Naive thymus-derived CD4-positive, alpha-beta T cell (primary cell): Measurements from ENCODE around the gene CDX2. TPM values are rescaled to one million over a fixed set of nuclear protein-coding genes. Genes with fewer than 3 reads are reported as not detected.

Experiments used
- ATAC-seq: fragments of 150-1000 bp; cut with Tn5 transposase; 2 replicates; pipeline ENCODE4 v1.10.0; 2021; ENCODE audit warnings: mild to moderate bottlenecking, moderate library complexity
- CTCF ChIA-PET: fragments of 350-600 bp; sonication (Branson Sonifier 250); formaldehyde crosslinking; loops from one replicate; lab custom pipeline; 2021; ENCODE audit warnings: antibody characterized with exemption; lab: Charles Lee
- POLR2A ChIA-PET: fragments of 350-600 bp; sonication (Branson Sonifier 250); formaldehyde crosslinking; loops from one replicate; lab custom pipeline; 2021; ENCODE audit warnings: antibody characterized with exemption, inconsistent platforms; lab: Charles Lee
- DNase-seq, 9 donors: peaks; one replicate each; pipeline versions ENCODE4 v3.0.0 to v3.0.0-alpha.2; 2020 to 2022; ENCODE audit warnings: mixed read lengths in 1 of 9
- H3K27ac ChIP-seq: one replicate; pipeline ENCODE4 v1.7.0; 2013; ENCODE audit warnings: mild to moderate bottlenecking, low read depth, low read length, moderate library complexity
- H3K27me3 ChIP-seq, 2 donors: one replicate each; pipeline ENCODE4 v1.7.0; 2013; ENCODE audit warnings: low read length in 2 of 2, mild to moderate bottlenecking in 2 of 2, moderate library complexity in 2 of 2; ENCODE audit not compliant: control insufficient read depth in 2 of 2, insufficient read depth in 2 of 2
- H3K36me3 ChIP-seq, 3 experiments: 1 replicate in 2 of 3; 2 replicates in 1 of 3; pipeline ENCODE4 v1.7.0; 2013; ENCODE audit warnings: low read length in 3 of 3, mild to moderate bottlenecking in 3 of 3, moderate library complexity in 1 of 3; ENCODE audit not compliant: insufficient read depth in 3 of 3, control insufficient read depth in 2 of 3
- H3K4me1 ChIP-seq, 2 donors: one replicate each; pipeline ENCODE4 v1.7.0; 2013; ENCODE audit warnings: low read length in 2 of 2, mild to moderate bottlenecking in 2 of 2, moderate library complexity in 1 of 2; ENCODE audit not compliant: control insufficient read depth in 2 of 2, insufficient read depth in 2 of 2
- H3K4me3 ChIP-seq: 2 replicates; pipeline ENCODE4 v1.7.0; 2013; ENCODE audit warnings: mild to moderate bottlenecking, low read length
- H3K9me3 ChIP-seq, 3 experiments: 1 replicate in 2 of 3; 2 replicates in 1 of 3; pipeline ENCODE4 v1.7.0; 2013; ENCODE audit warnings: low read length in 3 of 3; ENCODE audit not compliant: control insufficient read depth in 2 of 3
- H3K27ac Mint-ChIP-seq, 9 donors: one replicate each; pipeline ENCODE4 v1.8.0; 2020 to 2022; ENCODE audit warnings: mixed read lengths in 9 of 9, mild to moderate bottlenecking in 8 of 9, moderate library complexity in 5 of 9, inconsistent platforms in 2 of 9
- H3K27me3 Mint-ChIP-seq, 5 donors: one replicate each; pipeline ENCODE4 v1.8.0; 2021 to 2022; ENCODE audit warnings: mixed read lengths in 5 of 5, mild to moderate bottlenecking in 1 of 5
- H3K36me3 Mint-ChIP-seq, 5 donors: one replicate each; pipeline ENCODE4 v1.8.0; 2020 to 2022; ENCODE audit warnings: mixed read lengths in 5 of 5, mild to moderate bottlenecking in 3 of 5, inconsistent platforms in 1 of 5
- H3K4me1 Mint-ChIP-seq, 7 donors: one replicate each; pipeline ENCODE4 v1.8.0; 2020 to 2022; ENCODE audit warnings: mixed read lengths in 7 of 7, mild to moderate bottlenecking in 3 of 7, inconsistent platforms in 1 of 7
- H3K4me3 Mint-ChIP-seq, 10 donors: one replicate each; pipeline ENCODE4 v1.8.0; 2020 to 2022; ENCODE audit warnings: mild to moderate bottlenecking in 10 of 10, mixed read lengths in 10 of 10, moderate library complexity in 6 of 10, inconsistent platforms in 2 of 10
- H3K9me3 Mint-ChIP-seq, 11 donors: one replicate each; pipeline ENCODE4 v1.8.0; 2020 to 2022; ENCODE audit warnings: mixed read lengths in 11 of 11, mild to moderate bottlenecking in 4 of 11, inconsistent platforms in 1 of 11, moderate library complexity in 1 of 11
- intact Hi-C, 2 donors: fragments of 100-400 bp; cut with micrococcal nuclease; formaldehyde crosslinking; loops; one replicate each; pipeline ENCODE4 v1.15.1; 2023
- polyA plus RNA-seq, 2 donors: library from polyadenylated mRNA; unstranded; fragments of 300-500 nt; fragmentation: Illumina TruSeq; gene quantifications; one replicate each; pipeline ENCODE4 v1.2.3, GENCODE V29; 2021
- total RNA-seq, 6 experiments: library from RNA in 5 of 6; stranded (reverse) in 5 of 6; gene quantifications; 1 replicate in 5 of 6; 2 replicates in 1 of 6; pipeline ENCODE4 v1.2.3 and lab custom pipeline; 2021 to 2026

The CDX2 gene
- not detected for total RNA-seq
- polyA plus RNA-seq, result not detected
- total RNA-seq (lab: John Stamatoyannopoulos, UW), result not detected

GRCh38 chr13:27969082-27969865, at the start of gene CDX2:
Gene CDX2, minus strand, starts transcription at chr13:27969315. Its CDS starts 309 bp downstream, at chr13:27969006.
- Mint-ChIP-seq H3K9me3 (peaks cover 0 to 1% (median 0%) of the 10 kb centered on the region in 11 donors), H3K27ac (peak within 1 kb of the TSS in 1 of 9 donors; percentile 78), H3K36me3 (no peaks in the 10 kb centered on the region), H3K4me3 (peak within 1 kb of the TSS; percentile 8 to 73 (median 30)), H3K27me3 (peaks cover 69 to 87% (median 80%) of the 10 kb centered on the region in 5 donors), H3K4me1 (peaks cover 6 to 30% (median 21%) of the 10 kb centered on the region in 7 donors)
- ATAC-seq (no peak), DNase-seq (no peak)
- Histone ChIP-seq H3K36me3 (no peaks in the 10 kb centered on the region), H3K27ac (no peak within 1 kb of the TSS), H3K27me3 (peaks cover 5 to 7% of the 10 kb centered on the region in 2 donors), H3K4me1 (no peaks in the 10 kb centered on the region), H3K4me3 (no peak within 1 kb of the TSS), H3K9me3 (no peaks in the 10 kb centered on the region)
- ChIA-PET POLR2A (no interaction called here), CTCF (no interaction called here)
- intact Hi-C loops, result loop anchor here in 1 of 2 donors (2.0 to 5.0 kb wide), 2 partner anchors 46 to 182 kb away; no protein-coding TSS in a partner anchor

- Mint-ChIP-seq H3K9me3 (no peaks in the 10 kb centered on the region), H3K27ac (no peak overlapping the region), H3K4me1 (peaks cover 0 to 3% (median 0%) of the 10 kb centered on the region in 7 donors), H3K36me3 (no peaks in the 10 kb centered on the region), H3K27me3 (peaks cover 10 to 16% (median 11%) of the 10 kb centered on the region in 5 donors), H3K4me3 (no peak overlapping the region)
- ChIA-PET CTCF (no interaction called here), POLR2A (no interaction called here)
- no peak for DNase-seq
- no peaks in the 10 kb centered on the region for H3K27me3 ChIP-seq
- no peaks in the 10 kb centered on the region for H3K4me1 ChIP-seq
- no peak overlapping the region for H3K27ac ChIP-seq
- H3K4me3 ChIP-seq, result no peak overlapping the region
- H3K36me3 ChIP-seq, result no peaks in the 10 kb centered on the region
- no peaks in the 10 kb centered on the region for H3K9me3 ChIP-seq
- intact Hi-C loops, result no loop called here
- ATAC-seq, result no peak
Observed at GRCh38 chr13:28014301-28014700, 45.2 kb upstream of the CDX2 start.

- no peaks in the 10 kb centered on the region for H3K36me3 ChIP-seq
- intact Hi-C loops, result no loop called here
- H3K4me3 Mint-ChIP-seq, result no peak overlapping the region
- no peaks in the 10 kb centered on the region for H3K27me3 ChIP-seq
- H3K9me3 Mint-ChIP-seq, result no peaks in the 10 kb centered on the region
- no peak overlapping the region for H3K4me3 ChIP-seq
- ATAC-seq, result no peak
- DNase-seq, result no peak
- POLR2A ChIA-PET, result no interaction called here
- peaks cover 0 to 3% (median 0%) of the 10 kb centered on the region in 7 donors for H3K4me1 Mint-ChIP-seq
- CTCF ChIA-PET, result no interaction called here
- no peaks in the 10 kb centered on the region for H3K9me3 ChIP-seq
- no peaks in the 10 kb centered on the region for H3K4me1 ChIP-seq
- no peak overlapping the region for H3K27ac ChIP-seq
- no peaks in the 10 kb centered on the region for H3K36me3 Mint-ChIP-seq
- H3K27ac Mint-ChIP-seq, result no peak overlapping the region
- peaks cover 10 to 20% (median 11%) of the 10 kb centered on the region in 5 donors for H3K27me3 Mint-ChIP-seq
Observed at GRCh38 chr13:28013482-28013881, 44.4 kb upstream of the CDX2 start.

- H3K27ac ChIP-seq, result no peak overlapping the region
- no peaks in the 10 kb centered on the region for H3K36me3 ChIP-seq
- H3K4me3 Mint-ChIP-seq, result no peak overlapping the region
- no peaks in the 10 kb centered on the region for H3K4me1 ChIP-seq
- H3K9me3 ChIP-seq, result no peaks in the 10 kb centered on the region
- H3K27ac Mint-ChIP-seq, result no peak overlapping the region
- H3K9me3 Mint-ChIP-seq, result no peaks in the 10 kb centered on the region
- POLR2A ChIA-PET, result no interaction called here
- ATAC-seq (peak; percentile 20), DNase-seq (no peak)
- H3K4me1 Mint-ChIP-seq, result peaks cover 0 to 3% (median 0%) of the 10 kb centered on the region in 7 donors
- intact Hi-C loops, result no loop called here
- H3K27me3 Mint-ChIP-seq, result peaks cover 10 to 20% (median 11%) of the 10 kb centered on the region in 5 donors
- CTCF ChIA-PET, result no interaction called here
- H3K4me3 ChIP-seq, result no peak overlapping the region
- H3K27me3 ChIP-seq, result no peaks in the 10 kb centered on the region
- no peaks in the 10 kb centered on the region for H3K36me3 Mint-ChIP-seq
Observed at GRCh38 chr13:28012896-28013295, 43.8 kb upstream of the CDX2 start.

- Histone ChIP-seq H3K4me3 (no peak overlapping the region), H3K4me1 (no peaks in the 10 kb centered on the region), H3K9me3 (no peaks in the 10 kb centered on the region), H3K27ac (no peak overlapping the region), H3K36me3 (no peaks in the 10 kb centered on the region), H3K27me3 (no peaks in the 10 kb centered on the region)
- Mint-ChIP-seq H3K27me3 (peaks cover 10 to 17% (median 11%) of the 10 kb centered on the region in 5 donors), H3K27ac (no peak overlapping the region), H3K9me3 (no peaks in the 10 kb centered on the region), H3K36me3 (no peaks in the 10 kb centered on the region), H3K4me1 (peaks cover 0 to 3% (median 0%) of the 10 kb centered on the region in 7 donors), H3K4me3 (no peak overlapping the region)
- ChIA-PET CTCF (no interaction called here), POLR2A (no interaction called here)
- intact Hi-C loops, result no loop called here
- ATAC-seq, result no peak
- DNase-seq, result no peak
Observed at GRCh38 chr13:28012383-28012782, 43.3 kb upstream of the CDX2 start.

- peaks cover 0 to 3% (median 0%) of the 10 kb centered on the region in 7 donors for H3K4me1 Mint-ChIP-seq
- peaks cover 5 to 16% (median 11%) of the 10 kb centered on the region in 5 donors for H3K27me3 Mint-ChIP-seq
- H3K9me3 ChIP-seq, result no peaks in the 10 kb centered on the region
- ChIA-PET CTCF (no interaction called here), POLR2A (no interaction called here)
- H3K36me3 Mint-ChIP-seq, result no peaks in the 10 kb centered on the region
- DNase-seq, result no peak
- no peak overlapping the region for H3K27ac ChIP-seq
- no peak overlapping the region for H3K4me3 Mint-ChIP-seq
- no peak overlapping the region for H3K27ac Mint-ChIP-seq
- H3K9me3 Mint-ChIP-seq, result no peaks in the 10 kb centered on the region
- intact Hi-C loops, result no loop called here
- H3K27me3 ChIP-seq, result no peaks in the 10 kb centered on the region
- no peak overlapping the region for H3K4me3 ChIP-seq
- H3K36me3 ChIP-seq, result no peaks in the 10 kb centered on the region
- no peak for ATAC-seq
- H3K4me1 ChIP-seq, result no peaks in the 10 kb centered on the region
Observed at GRCh38 chr13:28010046-28010445, 40.9 kb upstream of the CDX2 start.
